Esophagus muscularis mucosa (tissue), 4 donors: ENCODE results near the gene VAMP5. TPM values are rescaled to one million over a fixed set of nuclear protein-coding genes. Genes with fewer than 3 reads are reported as not detected.

Source experiments
- DNase-seq: peaks from one replicate; pipeline ENCODE4 v3.0.0-alpha.2; 2017; ENCODE audit errors: extremely low spot score
- H3K27ac ChIP-seq, 4 donors: fragments of 200-600 bp; sonication (generic); replicated peaks in 1 of 4; 1 replicate in 3 of 4; 2 replicates in 1 of 4; pipeline ENCODE4 v1.5.1; 2016 to 2019; ENCODE audit warnings: mild to moderate bottlenecking in 1 of 4
- H3K27me3 ChIP-seq, 4 donors: fragments of 200-600 bp; sonication (generic); one replicate each; pipeline versions ENCODE4 v1.5.1 to v1.6.0; 2016 to 2019
- H3K36me3 ChIP-seq, 4 donors: fragments of 200-600 bp; sonication (generic); one replicate each; pipeline ENCODE4 v1.5.1; 2016 to 2019
- H3K4me1 ChIP-seq, 4 donors: fragments of 200-600 bp; sonication (generic); one replicate each; pipeline ENCODE4 v1.5.1; 2016 to 2019
- H3K4me3 ChIP-seq, 4 donors: fragments of 200-600 bp; sonication (generic); 1 replicate in 2 of 4; 2 replicates in 2 of 4; pipeline ENCODE4 v1.5.1; 2016 to 2019; ENCODE audit warnings: mild to moderate bottlenecking in 4 of 4, moderate library complexity in 1 of 4
- H3K9me3 ChIP-seq, 4 donors: fragments of 200-600 bp; sonication (generic); 1 replicate in 3 of 4; 2 replicates in 1 of 4; pipeline ENCODE4 v1.5.1; 2016 to 2019
- EP300 ChIP-seq: sonication (generic); formaldehyde crosslinking; IDR thresholded peaks from one replicate; pipeline ENCODE4 v1.6.1; 2017; ENCODE audit warnings: antibody characterized with exemption
- POLR2A ChIP-seq: fragments of 450-650 bp; IDR thresholded peaks from one replicate; pipeline ENCODE4 v1.6.1; 2017; ENCODE audit warnings: antibody characterized with exemption, moderate library complexity, mild to moderate bottlenecking, low read depth
- POLR2AphosphoS5 ChIP-seq, 2 donors: sonication (generic); formaldehyde crosslinking; IDR thresholded peaks; one replicate each; pipeline ENCODE4 v1.6.1; 2017; ENCODE audit warnings: antibody characterized with exemption in 2 of 2
- WGBS: methylation state at CpG from one replicate; pipeline ENCODE4 v1.1.5; 2018; 5-methylcytosine and 5-hydroxymethylcytosine counted together
- intact Hi-C: fragments of 100-400 bp; cut with DNase I; formaldehyde crosslinking; loops from one replicate; pipeline ENCODE4 v1.15.1; 2023
- total RNA-seq, 4 donors: library from RNA; depleted of rRNA; stranded (reverse); fragments of >200 nt; gene quantifications; one replicate each; pipeline versions ENCODE4 v1.1.0 to v1.2.1, GENCODE V29; 2016
- TF ChIP-seq, protein P1 (sequence below), 3 experiments: fragments of 200-600 bp in 2 of 3; fragments of 450-650 bp in 1 of 3; sonication (generic) in 2 of 3; IDR thresholded peaks; one replicate each; pipeline ENCODE4 v1.5.1; 2017 to 2019; ENCODE audit warnings: antibody characterized with exemption in 3 of 3, mild to moderate bottlenecking in 2 of 3, moderate library complexity in 1 of 3

Gene VAMP5
- total RNA-seq, 4 donors from 2014 or later: 35.6 to 50.7 (median 42.0) TPM

DNA sequence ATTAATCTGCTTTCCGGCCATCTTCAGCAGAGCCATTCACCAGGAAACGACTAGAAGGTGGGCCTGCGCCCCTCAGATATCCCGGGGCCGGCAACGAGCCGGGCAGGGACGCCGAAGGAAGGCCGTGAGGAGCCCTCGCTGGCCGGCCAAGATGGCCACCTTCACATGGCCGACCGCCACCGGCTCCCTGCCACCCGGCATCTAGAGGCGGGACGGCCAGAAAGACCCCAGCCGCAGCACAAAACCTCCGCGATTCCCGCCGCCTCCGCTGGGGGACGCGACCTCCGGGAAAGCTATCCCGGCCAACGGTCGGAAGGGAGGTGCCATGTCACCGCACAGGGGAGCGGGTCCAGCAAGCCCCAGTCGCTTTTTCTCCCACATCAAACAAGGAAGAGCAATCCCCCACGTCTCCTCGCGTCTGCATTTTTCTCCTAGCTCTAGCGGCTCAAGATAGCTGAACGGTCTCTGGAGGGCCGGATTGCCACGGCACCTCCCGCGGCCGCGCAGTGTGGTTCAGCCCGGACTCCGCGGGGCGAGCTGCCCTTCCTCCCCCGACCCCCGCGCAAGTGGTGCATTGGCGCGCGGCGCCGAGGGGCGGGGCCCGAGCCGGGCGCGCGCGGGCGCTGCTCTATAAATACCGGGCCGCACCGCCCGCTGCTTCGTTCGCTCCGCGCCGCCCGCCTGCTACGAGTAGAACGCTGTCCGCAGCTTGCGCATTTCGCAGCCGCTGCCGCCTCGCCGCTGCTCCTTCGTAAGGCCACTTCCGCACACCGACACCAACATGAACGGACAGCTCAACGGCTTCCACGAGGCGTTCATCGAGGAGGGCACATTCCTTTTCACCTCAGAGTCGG lies 45.5 kb upstream of the VAMP5 start, which contains the start of gene MAT2A:
MAT2A (plus strand) TSS at position 662 of the 854 bp plus-strand sequence; CDS start at position 782, 120 bp downstream.
- peaks cover 25 to 31% (median 30%) of the 10 kb centered on the region in 4 donors for H3K36me3 ChIP-seq
- peaks cover 43 to 63% (median 54%) of the 10 kb centered on the region in 4 donors for H3K4me1 ChIP-seq
- peak within 1 kb of the TSS; percentile 85 to 95 (median 88) for H3K4me3 ChIP-seq
- no peaks in the 10 kb centered on the region for H3K9me3 ChIP-seq
- peak within 1 kb of the TSS; percentile 97 to 100 (median 98) for H3K27ac ChIP-seq
- TF ChIP-seq POLR2AphosphoS5 (IDR thresholded peaks at IDR 0.05) (peak; percentile 91 to 99), POLR2A (peak; percentile 100), EP300 (no peak)
- TF ChIP-seq, protein P1, sequence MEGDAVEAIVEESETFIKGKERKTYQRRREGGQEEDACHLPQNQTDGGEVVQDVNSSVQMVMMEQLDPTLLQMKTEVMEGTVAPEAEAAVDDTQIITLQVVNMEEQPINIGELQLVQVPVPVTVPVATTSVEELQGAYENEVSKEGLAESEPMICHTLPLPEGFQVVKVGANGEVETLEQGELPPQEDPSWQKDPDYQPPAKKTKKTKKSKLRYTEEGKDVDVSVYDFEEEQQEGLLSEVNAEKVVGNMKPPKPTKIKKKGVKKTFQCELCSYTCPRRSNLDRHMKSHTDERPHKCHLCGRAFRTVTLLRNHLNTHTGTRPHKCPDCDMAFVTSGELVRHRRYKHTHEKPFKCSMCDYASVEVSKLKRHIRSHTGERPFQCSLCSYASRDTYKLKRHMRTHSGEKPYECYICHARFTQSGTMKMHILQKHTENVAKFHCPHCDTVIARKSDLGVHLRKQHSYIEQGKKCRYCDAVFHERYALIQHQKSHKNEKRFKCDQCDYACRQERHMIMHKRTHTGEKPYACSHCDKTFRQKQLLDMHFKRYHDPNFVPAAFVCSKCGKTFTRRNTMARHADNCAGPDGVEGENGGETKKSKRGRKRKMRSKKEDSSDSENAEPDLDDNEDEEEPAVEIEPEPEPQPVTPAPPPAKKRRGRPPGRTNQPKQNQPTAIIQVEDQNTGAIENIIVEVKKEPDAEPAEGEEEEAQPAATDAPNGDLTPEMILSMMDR (IDR thresholded peaks at IDR 0.05): peak; percentile 63 to 78 (median 72)
- no peaks in the 10 kb centered on the region for H3K27me3 ChIP-seq
- under 1% methylated on average over 23 of the region's 92 CpGs for WGBS
- intact Hi-C loops: no loop called here
- DNase-seq: peak; percentile 99

DNA sequence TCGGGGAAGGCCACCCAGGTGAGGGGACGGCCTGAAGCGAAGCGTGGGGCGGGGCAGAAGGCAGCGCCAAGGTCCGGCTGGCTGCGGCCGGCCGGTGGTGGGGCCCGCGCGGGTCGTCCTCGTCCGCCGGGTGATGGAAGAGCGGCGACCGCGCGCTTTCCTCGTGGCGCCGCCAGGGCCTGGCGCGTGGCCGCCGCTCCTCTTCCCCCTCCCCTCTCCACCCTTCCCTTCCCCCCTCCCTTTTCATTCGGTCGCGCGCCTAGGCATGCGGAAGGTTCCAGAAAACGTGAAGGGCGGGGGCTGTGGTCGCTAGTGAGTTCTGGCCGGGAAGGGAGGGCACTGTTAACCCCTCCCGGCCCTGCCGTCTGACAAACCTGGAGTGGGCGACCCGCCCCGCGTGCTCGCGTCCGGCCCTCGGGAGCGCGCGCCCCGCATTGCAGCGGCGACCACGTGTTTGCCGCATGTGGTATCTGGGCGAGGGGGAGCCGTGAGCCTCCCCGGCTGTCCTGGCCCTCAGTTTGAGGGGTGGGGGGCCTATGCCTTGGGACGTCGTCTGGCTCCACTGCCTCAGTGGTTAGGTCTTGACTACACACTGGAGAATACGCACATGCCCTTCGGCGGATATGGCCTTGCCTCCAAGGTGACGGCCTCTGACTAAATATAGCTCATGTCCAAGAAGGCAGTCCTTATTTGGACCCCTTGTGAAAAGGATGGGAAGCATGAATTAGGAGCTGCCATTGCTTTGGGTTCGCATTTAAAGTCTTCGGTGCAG lies 44.7 kb upstream of the VAMP5 start:
- WGBS: under 1% methylated on average over 37 of the region's 67 CpGs
- peaks cover 47 to 72% (median 61%) of the 10 kb centered on the region in 4 donors for H3K4me1 ChIP-seq

DNA sequence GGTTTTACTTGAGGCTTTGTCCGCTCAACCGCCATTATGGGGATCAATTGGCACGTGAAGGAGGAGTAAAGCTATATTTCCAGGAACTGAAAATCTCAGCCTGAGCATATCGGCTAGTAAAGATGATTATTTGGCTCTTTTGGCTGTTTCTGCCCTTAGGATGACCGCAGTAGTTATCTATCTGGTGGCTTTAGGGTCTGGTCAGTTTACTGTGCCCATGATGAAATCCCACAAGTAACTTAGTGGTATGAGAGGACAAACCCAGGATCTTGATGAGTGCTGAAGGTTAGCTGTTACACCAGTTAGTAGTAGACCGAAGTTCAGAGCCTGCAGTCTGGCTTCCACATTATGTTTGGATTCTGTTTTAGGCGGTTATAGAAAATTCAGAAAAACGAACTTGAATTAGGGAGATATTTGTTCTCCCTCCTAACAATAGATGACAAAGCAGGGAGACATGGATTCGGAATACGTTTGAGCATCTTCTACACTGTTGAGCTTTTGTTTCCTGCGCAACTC lies 44.0 kb upstream of the VAMP5 start:
- H3K27ac ChIP-seq: peak overlapping the region; percentile 97 to 100 (median 98)
- intact Hi-C loops: no loop called here
- peaks cover 49 to 77% (median 68%) of the 10 kb centered on the region in 4 donors for H3K4me1 ChIP-seq
- H3K36me3 ChIP-seq: peaks cover 36 to 46% (median 42%) of the 10 kb centered on the region in 4 donors
- H3K9me3 ChIP-seq: no peaks in the 10 kb centered on the region
- WGBS: 4% methylated on average over 11 of the region's 11 CpGs
- peak overlapping the region; percentile 85 to 95 (median 88) for H3K4me3 ChIP-seq
- no peak for TF ChIP-seq POLR2AphosphoS5 (IDR thresholded peaks at IDR 0.05)
- no peak for DNase-seq
- no peaks in the 10 kb centered on the region for H3K27me3 ChIP-seq

More for the DNA sequence above, 44.7 kb upstream of the VAMP5 start:
- Histone ChIP-seq H3K27me3 (no peaks in the 10 kb centered on the region), H3K27ac (peak overlapping the region; percentile 97 to 100 (median 98)), H3K4me3 (peak overlapping the region; percentile 85 to 95 (median 88)), H3K36me3 (peaks cover 32 to 39% (median 37%) of the 10 kb centered on the region in 4 donors), H3K9me3 (no peaks in the 10 kb centered on the region)
- no peak for TF ChIP-seq EP300
- peak; percentile 82 to 83 for TF ChIP-seq POLR2AphosphoS5 (IDR thresholded peaks at IDR 0.05)
- TF ChIP-seq, protein P1 (IDR thresholded peaks at IDR 0.05): no peak
- peak; percentile 94 for DNase-seq
- intact Hi-C loops: no loop called here

DNA sequence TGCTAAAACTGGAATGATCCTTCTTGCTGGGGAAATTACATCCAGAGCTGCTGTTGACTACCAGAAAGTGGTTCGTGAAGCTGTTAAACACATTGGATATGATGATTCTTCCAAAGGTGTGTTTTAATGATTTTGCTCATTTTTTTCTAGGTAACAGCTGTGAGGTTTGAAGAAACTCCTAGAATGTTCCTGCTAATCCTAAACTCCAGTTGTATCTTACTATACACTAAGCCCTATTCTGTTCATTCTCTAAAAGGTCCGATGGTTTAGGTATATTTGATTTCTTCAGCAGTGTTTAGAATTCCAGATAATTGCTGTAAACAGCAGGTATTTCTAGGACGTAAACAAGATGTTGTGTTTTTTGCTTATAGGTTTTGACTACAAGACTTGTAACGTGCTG lies 43.0 kb upstream of the VAMP5 start:
- Histone ChIP-seq H3K36me3 (peaks cover 44 to 56% (median 52%) of the 10 kb centered on the region in 4 donors), H3K4me3 (peak overlapping the region; percentile 85 to 95 (median 88)), H3K27ac (peak overlapping the region; percentile 97 to 100 (median 98)), H3K9me3 (no peaks in the 10 kb centered on the region), H3K4me1 (peaks cover 49 to 68% (median 66%) of the 10 kb centered on the region in 4 donors), H3K27me3 (no peaks in the 10 kb centered on the region)
- WGBS: 27% methylated on average over 4 of the region's 4 CpGs
- intact Hi-C loops: no loop called here
- TF ChIP-seq POLR2AphosphoS5 (IDR thresholded peaks at IDR 0.05) (no peak), POLR2A (no peak), EP300 (no peak)
- TF ChIP-seq, protein P1 (IDR thresholded peaks at IDR 0.05): no peak
- no peak for DNase-seq
